Panc1 (cell line): Measurements from ENCODE around the gene DNPH1.

Experiments
- CTCF ChIP-seq: fragments of 450-650 bp; IDR thresholded peaks from 2 replicates; pipeline ENCODE4 v1.5.1; 2017; ENCODE audit warnings: mild to moderate bottlenecking
- POLR2AphosphoS5 ChIP-seq: IDR thresholded peaks from 2 replicates; pipeline ENCODE4 v1.6.1; 2012; ENCODE audit warnings: mild to moderate bottlenecking, low read depth, low read length, moderate library complexity
- REST ChIP-seq, 2 experiments: IDR thresholded peaks; 2 replicates each; pipeline ENCODE4 v1.6.1; 2011 to 2012; ENCODE audit warnings: low read depth in 2 of 2, control low read depth in 1 of 2, low read length in 1 of 2, mild to moderate bottlenecking in 1 of 2, moderate library complexity in 1 of 2; ENCODE audit not compliant: insufficient read depth in 1 of 2
- SIN3A ChIP-seq: IDR thresholded peaks from 2 replicates; pipeline ENCODE4 v1.6.1; 2012; ENCODE audit warnings: low read depth, mild to moderate bottlenecking, low read length, moderate library complexity, borderline replicate concordance; ENCODE audit not compliant: insufficient read depth
- TCF7L2 ChIP-seq: IDR thresholded peaks from 2 replicates; pipeline ENCODE4 v1.6.1; 2011; ENCODE audit warnings: mild to moderate bottlenecking, low read depth, low read length, inconsistent platforms

DNA sequence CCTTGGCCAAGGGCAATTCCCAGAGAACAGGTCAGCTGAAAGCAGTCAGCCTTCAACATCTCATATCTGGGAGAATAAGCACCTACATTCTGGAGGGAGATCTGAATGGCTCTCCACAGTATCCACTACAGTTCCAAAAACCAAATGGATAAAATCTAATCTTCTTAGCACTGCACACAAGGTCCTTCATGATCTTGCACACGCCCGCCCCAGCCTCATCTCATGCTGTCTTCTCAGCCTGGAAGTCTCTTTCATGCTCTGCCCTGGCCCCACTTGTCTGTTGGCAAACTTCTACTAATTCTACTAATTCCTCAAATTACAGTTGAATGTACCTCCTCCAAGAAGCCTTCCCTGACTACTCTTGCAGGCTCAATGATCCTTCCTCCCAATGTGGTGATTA is 12.2 kb upstream of the DNPH1 start:
- no peak for TF ChIP-seq REST (IDR thresholded peaks at IDR 0.05; ENCODE audit: insufficient read depth in 1 of 2, low read depth in 2 of 2, low read length in 1 of 2)
- no peak for TF ChIP-seq POLR2AphosphoS5
- no peak for TF ChIP-seq CTCF
- no peak for TF ChIP-seq SIN3A
- TF ChIP-seq TCF7L2: no peak
